PC-3 (cell line): ENCODE data around the gene CAMK1D. TPM values are rescaled to one million over a fixed set of nuclear protein-coding genes. Genes with fewer than 3 reads are reported as not detected.
"Not testable (repeated sequence)": the region's sequence is repeated elsewhere in the genome, so short reads cannot be mapped to it uniquely, and the experiment has no call there.

Experiments used
- ATAC-seq: fragments of 200-7000 bp; cut with Tn5 transposase; 2 replicates; pipeline ENCODE4 v1.9.1; 2020; ENCODE audit warnings: mild to moderate bottlenecking, moderate library complexity
- BruUV-seq: library from RNA; stranded (reverse); fragments of 400-500 nt; replicated peaks from 2 replicates; lab custom pipeline; 2021; lab: Mats Ljungman, UMichigan
- CTCF ChIA-PET: fragments of 300-600 bp; sonication (Branson Sonifier 250); formaldehyde crosslinking; loops from one replicate; lab custom pipeline; 2022; ENCODE audit warnings: antibody characterized with exemption; lab: Charles Lee
- POLR2A ChIA-PET: fragments of 300-600 bp; sonication (Branson Sonifier 250); formaldehyde crosslinking; loops from one replicate; lab custom pipeline; 2022; ENCODE audit warnings: antibody characterized with exemption; ENCODE audit not compliant: unreplicated experiment; lab: Charles Lee
- DNase-seq: peaks from one replicate; pipeline ENCODE4 v3.0.0-alpha.2; 2015
- H2AFZ ChIP-seq: fragments of 300-600 bp; sonication (generic); 2 replicates; pipeline ENCODE4 v1.6.0; 2016; ENCODE audit warnings: antibody characterized with exemption, low read length
- H3F3A ChIP-seq: fragments of 300-600 bp; sonication (generic); one replicate; pipeline ENCODE4 v1.6.0; 2017; ENCODE audit warnings: antibody characterized with exemption, low read length, control low read depth, mild to moderate bottlenecking; ENCODE audit not compliant: unreplicated experiment
- H3K27ac ChIP-seq: fragments of 300-600 bp; sonication (generic); 2 replicates; pipeline ENCODE4 v1.5.1; 2016; ENCODE audit warnings: mild to moderate bottlenecking, low read length
- H3K27me3 ChIP-seq: fragments of 300-600 bp; sonication (generic); 2 replicates; pipeline ENCODE4 v1.6.1; 2016; ENCODE audit warnings: low read length, mixed read lengths
- H3K36me3 ChIP-seq: fragments of 300-600 bp; sonication (generic); 2 replicates; pipeline ENCODE4 v1.6.1; 2016; ENCODE audit warnings: low read depth, mixed run types, low read length, mixed read lengths
- H3K4me1 ChIP-seq: fragments of 300-600 bp; sonication (generic); 2 replicates; pipeline ENCODE4 v1.5.1; 2016; ENCODE audit warnings: low read length; ENCODE audit not compliant: insufficient read depth
- H3K4me2 ChIP-seq: fragments of 300-600 bp; sonication (generic); 2 replicates; pipeline ENCODE4 v1.6.0; 2016; ENCODE audit warnings: low read length
- H3K4me3 ChIP-seq: fragments of 300-600 bp; sonication (generic); 2 replicates; pipeline ENCODE4 v1.5.1; 2016; ENCODE audit warnings: mild to moderate bottlenecking, low read length, mixed read lengths
- H3K79me2 ChIP-seq: fragments of 300-600 bp; sonication (generic); 2 replicates; pipeline ENCODE4 v1.6.1; 2017; ENCODE audit warnings: low read length, mixed read lengths
- H3K9ac ChIP-seq: fragments of 300-600 bp; sonication (generic); 2 replicates; pipeline ENCODE4 v1.6.0; 2016; ENCODE audit warnings: mild to moderate bottlenecking, low read length
- H3K9me2 ChIP-seq: fragments of 300-600 bp; sonication (generic); replicated peaks from 2 replicates; pipeline ENCODE4 v1.6.1; 2016; ENCODE audit warnings: mixed run types, low read length, mixed read lengths
- H3K9me3 ChIP-seq: fragments of 300-600 bp; sonication (generic); 2 replicates; pipeline ENCODE4 v1.6.1; 2016; ENCODE audit warnings: low read length, mixed read lengths
- H4K20me1 ChIP-seq: fragments of 300-600 bp; sonication (generic); 2 replicates; pipeline ENCODE4 v1.6.1; 2016; ENCODE audit warnings: low read length, mixed read lengths
- CTCF ChIP-seq: fragments of 300-600 bp; sonication (generic); conservative IDR thresholded peaks from 2 replicates; pipeline ENCODE4 v1.5.1; 2017; ENCODE audit warnings: antibody characterized with exemption, low read depth, mild to moderate bottlenecking, low read length
- EZH2 ChIP-seq: fragments of 300-600 bp; sonication (generic); IDR thresholded peaks from one replicate; pipeline ENCODE4 v1.6.1; 2017; ENCODE audit warnings: antibody characterized with exemption, mild to moderate bottlenecking, low read length; ENCODE audit not compliant: unreplicated experiment
- EZH2phosphoT487 ChIP-seq: fragments of 300-600 bp; sonication (generic); IDR thresholded peaks from 2 replicates; pipeline ENCODE4 v1.6.1; 2018; ENCODE audit warnings: mild to moderate bottlenecking, antibody characterized with exemption, low read length, borderline replicate concordance
- intact Hi-C: fragments of 100-400 bp; cut with micrococcal nuclease; formaldehyde crosslinking; loops from 2 replicates; pipeline ENCODE4 v1.9.0; 2023
- total RNA-seq: library from RNA; depleted of rRNA; stranded (reverse); fragments of >200 nt; gene quantifications from 2 replicates; pipeline ENCODE4 v1.2.3, GENCODE V29; 2014

The CAMK1D gene
- total RNA-seq, 1 experiment from 2014 or later: 1.3 TPM

GRCh38 chr10:12724807-12725579, 375.6 kb downstream of the CAMK1D start:
- peaks cover 12% of the 10 kb centered on the region for H3K4me1 ChIP-seq
- H3K27me3 ChIP-seq: no peaks in the 10 kb centered on the region
- TF ChIP-seq EZH2: no peak
- TF ChIP-seq CTCF: no peak
- no peak for TF ChIP-seq EZH2phosphoT487
- H2AFZ ChIP-seq: no peak overlapping the region
- H4K20me1 ChIP-seq: no peaks in the 10 kb centered on the region
- no peaks in the 10 kb centered on the region for H3K36me3 ChIP-seq
- BruUV-seq: no TSS peak
- no peak overlapping the region for H3K27ac ChIP-seq
- CTCF ChIA-PET: no interaction called here
- H3K79me2 ChIP-seq: no peaks in the 10 kb centered on the region
- ATAC-seq: no peak
- H3K9ac ChIP-seq: no peak overlapping the region
- H3K4me2 ChIP-seq: no peak overlapping the region
- POLR2A ChIA-PET: no interaction called here
- no peak overlapping the region for H3K4me3 ChIP-seq
- no peak for DNase-seq
- H3K9me2 ChIP-seq: no peaks in the 10 kb centered on the region
- intact Hi-C loops: no loop called here
- no peaks in the 10 kb centered on the region for H3K9me3 ChIP-seq
- no peaks in the 10 kb centered on the region for H3F3A ChIP-seq

- H2AFZ ChIP-seq, intact Hi-C loops, H3K9me3 ChIP-seq, BruUV-seq, H3K36me3 ChIP-seq, H3K9me2 ChIP-seq, H3K79me2 ChIP-seq, H3K4me1 ChIP-seq, H3K27me3 ChIP-seq, H3K4me3 ChIP-seq, POLR2A ChIA-PET, H3K9ac ChIP-seq, H3K4me2 ChIP-seq, ATAC-seq, H3F3A ChIP-seq, H3K27ac ChIP-seq, CTCF ChIA-PET, H4K20me1 ChIP-seq, DNase-seq: not testable (repeated sequence)
These were observed 376.2 kb downstream of the CAMK1D start for GRCh38 chr10:12725580-12725888.

DNA sequence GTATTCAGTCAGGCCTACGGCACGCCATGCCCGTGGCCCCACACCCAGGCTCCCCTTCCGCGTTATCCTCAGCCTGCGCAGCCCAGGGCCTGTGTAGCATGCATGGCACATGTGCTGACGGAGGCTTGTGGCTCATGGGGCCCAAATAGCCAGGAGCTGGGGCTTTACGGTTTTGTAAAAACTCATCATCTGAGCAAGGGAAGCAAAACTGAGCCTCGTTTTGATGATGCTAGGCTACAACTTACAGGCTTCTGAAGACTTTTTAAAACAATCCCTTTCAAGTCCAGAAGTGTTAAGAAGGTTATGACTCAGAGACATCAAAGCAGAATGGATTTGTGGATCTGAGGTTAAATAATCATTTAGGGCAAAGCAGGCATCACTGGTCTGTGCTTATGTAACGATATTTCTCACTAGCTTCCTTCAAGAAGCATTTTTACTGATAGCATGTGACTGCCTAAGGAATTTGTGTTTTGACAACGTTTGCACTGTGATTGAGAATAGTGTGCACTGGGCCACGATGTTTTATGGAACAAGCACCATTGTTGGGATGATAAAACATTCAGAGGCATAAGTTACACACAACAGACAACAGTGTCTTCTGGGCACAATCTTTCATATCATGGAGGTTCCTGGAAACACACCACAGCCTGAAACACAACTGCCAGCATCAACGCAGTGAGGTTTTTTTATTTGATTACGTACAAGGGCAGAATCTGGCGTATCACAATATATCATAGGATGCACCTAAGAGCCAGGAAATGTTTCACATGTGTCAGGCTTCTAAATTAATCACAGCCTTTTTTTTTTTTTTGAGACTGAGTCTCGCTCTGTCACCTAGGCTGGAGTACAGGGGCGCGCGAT, 377.9 kb downstream of the CAMK1D start:
- no peaks in the 10 kb centered on the region for H3K79me2 ChIP-seq
- DNase-seq: no peak
- ChIA-PET POLR2A (no interaction called here), CTCF (interaction anchor here (0.7 kb wide), 1 partner anchor 372 kb away, joined by 3 read pairs; no protein-coding TSS in a partner anchor)
- H3K4me1 ChIP-seq: no peaks in the 10 kb centered on the region
- no TSS peak for BruUV-seq
- no peak overlapping the region for H3K4me3 ChIP-seq
- H3K4me2 ChIP-seq: no peak overlapping the region
- no peaks in the 10 kb centered on the region for H3K9me3 ChIP-seq
- TF ChIP-seq EZH2 (no peak), CTCF (no peak), EZH2phosphoT487 (no peak)
- H3K27ac ChIP-seq: no peak overlapping the region
- no peaks in the 10 kb centered on the region for H4K20me1 ChIP-seq
- H3F3A ChIP-seq: no peaks in the 10 kb centered on the region
- no peaks in the 10 kb centered on the region for H3K36me3 ChIP-seq
- H3K27me3 ChIP-seq: no peaks in the 10 kb centered on the region
- no peaks in the 10 kb centered on the region for H3K9me2 ChIP-seq
- intact Hi-C loops: no loop called here
- H2AFZ ChIP-seq: no peak overlapping the region
- ATAC-seq: no peak
- H3K9ac ChIP-seq: no peak overlapping the region
